ENCODE data around the gene NT5C3B. TPM values are rescaled to one million over a fixed set of nuclear protein-coding genes. Genes with fewer than 3 reads are reported as not detected.
A peak's percentile ranks its signal among the peaks of the same experiment; 100 is the strongest.

Gene NT5C3B
- total and polyA plus RNA-seq, 8 donors = 30.6 to 101 (median 88.6) TPM

DNA sequence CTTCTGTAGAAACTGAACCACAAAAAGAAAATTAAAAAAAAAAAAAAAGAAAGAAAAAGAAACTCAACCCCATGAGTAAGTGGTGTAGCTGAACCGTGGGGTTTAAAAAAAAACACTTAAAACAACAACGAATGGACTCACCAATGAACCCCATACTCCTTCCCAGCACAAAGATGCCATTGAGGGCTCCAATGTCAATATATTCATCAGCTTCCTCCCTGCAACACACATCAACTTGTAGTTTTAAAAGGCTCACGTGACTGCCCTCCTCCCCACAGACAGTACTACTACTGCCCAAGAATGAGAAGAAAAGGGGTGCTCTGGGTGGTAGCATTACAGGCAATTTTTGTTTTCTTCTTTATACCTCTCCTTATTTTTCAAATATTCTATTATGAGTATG is 32.5 kb upstream of the NT5C3B start:
- Histone ChIP-seq H3K4me3 (no peak overlapping the region), H3K27me3 (no peaks in the 10 kb centered on the region), H3K9me3 (no peaks in the 10 kb centered on the region), H3K4me1 (peaks cover 7 to 16% of the 10 kb centered on the region in 2 donors), H3K27ac (no peak overlapping the region), H3K36me3 (peaks cover 0 to 71% of the 10 kb centered on the region in 2 donors)
- TF ChIP-seq, protein P1, sequence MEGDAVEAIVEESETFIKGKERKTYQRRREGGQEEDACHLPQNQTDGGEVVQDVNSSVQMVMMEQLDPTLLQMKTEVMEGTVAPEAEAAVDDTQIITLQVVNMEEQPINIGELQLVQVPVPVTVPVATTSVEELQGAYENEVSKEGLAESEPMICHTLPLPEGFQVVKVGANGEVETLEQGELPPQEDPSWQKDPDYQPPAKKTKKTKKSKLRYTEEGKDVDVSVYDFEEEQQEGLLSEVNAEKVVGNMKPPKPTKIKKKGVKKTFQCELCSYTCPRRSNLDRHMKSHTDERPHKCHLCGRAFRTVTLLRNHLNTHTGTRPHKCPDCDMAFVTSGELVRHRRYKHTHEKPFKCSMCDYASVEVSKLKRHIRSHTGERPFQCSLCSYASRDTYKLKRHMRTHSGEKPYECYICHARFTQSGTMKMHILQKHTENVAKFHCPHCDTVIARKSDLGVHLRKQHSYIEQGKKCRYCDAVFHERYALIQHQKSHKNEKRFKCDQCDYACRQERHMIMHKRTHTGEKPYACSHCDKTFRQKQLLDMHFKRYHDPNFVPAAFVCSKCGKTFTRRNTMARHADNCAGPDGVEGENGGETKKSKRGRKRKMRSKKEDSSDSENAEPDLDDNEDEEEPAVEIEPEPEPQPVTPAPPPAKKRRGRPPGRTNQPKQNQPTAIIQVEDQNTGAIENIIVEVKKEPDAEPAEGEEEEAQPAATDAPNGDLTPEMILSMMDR (IDR thresholded peaks at IDR 0.05) = no peak
- intact Hi-C loops (cut with DNase I) = no loop called here
- DNase-seq (no peak), ATAC-seq (no peak)

DNA sequence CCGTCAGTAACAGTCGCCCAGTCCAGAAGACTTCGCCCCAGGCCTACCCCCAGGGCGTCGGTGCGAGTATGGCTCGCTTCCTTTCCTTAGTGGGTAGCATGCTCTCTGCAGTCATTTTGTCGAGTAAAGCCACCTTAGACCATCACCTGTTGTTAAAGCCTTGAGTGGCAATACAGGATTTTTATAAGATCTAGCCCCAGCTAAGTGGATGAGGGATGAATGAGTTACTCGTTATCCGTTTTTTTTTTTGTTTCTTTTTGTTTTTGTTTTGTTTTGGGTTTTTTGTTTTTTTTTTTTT is 29.5 kb upstream of the NT5C3B start:
- Histone ChIP-seq H3K27ac (peak overlapping the region; percentile 36 to 89), H3K36me3 (peaks cover 0 to 41% of the 10 kb centered on the region in 2 donors), H3K4me3 (peak overlapping the region; percentile 82 to 86), H3K4me1 (peaks cover 8 to 42% of the 10 kb centered on the region in 2 donors), H3K9me3 (no peaks in the 10 kb centered on the region), H3K27me3 (no peaks in the 10 kb centered on the region)
- ATAC-seq (no peak), DNase-seq (no peak)
- intact Hi-C loops (cut with DNase I) = no loop called here
- TF ChIP-seq, protein P1 (IDR thresholded peaks at IDR 0.05) = no peak

DNA sequence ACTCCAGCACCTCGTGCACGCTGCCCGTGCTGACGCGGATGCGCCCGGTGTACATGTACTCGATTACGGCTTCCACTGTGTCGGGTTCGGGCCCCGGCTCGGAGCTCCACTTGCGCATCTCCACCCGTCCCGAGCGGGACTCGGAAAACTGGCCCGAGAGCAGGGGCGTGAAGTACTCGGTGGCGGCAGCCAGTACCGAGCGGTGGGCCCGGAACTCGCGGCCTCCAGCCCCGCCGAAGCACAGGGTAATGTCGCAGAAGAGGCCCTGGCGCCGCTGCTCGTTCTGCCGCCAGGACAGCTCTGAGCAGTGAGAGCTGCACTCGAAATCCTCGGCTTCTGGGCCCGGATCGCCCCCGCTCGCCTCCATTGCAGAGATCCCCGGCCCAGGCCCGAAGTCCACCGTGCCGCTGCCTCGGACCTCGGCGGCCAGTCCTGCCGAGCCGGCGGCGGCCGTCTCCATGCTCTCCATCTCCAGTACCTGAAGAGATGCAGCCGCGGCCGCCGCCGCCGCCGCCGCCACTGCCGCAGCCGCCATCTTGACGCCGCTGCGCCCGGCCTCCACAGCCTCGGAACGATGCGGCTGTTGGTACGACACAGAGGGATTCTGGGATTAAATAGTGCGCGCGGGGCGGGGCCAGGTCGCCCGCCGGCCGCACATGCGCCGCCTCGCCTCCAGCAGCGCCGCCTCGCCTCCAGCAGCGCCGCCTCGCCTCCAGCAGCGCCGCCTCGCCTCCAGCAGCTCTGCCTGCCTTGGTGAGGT is 29.0 kb upstream of the NT5C3B start, which contains the start of gene KLHL11:
Gene KLHL11, minus strand, starts transcription at position 588 of the 760 bp plus-strand sequence. Its CDS starts 53 bp downstream, at position 535.
- ATAC-seq (peak; percentile 96), DNase-seq (peak; percentile 81 to 97 (median 92))
- TF ChIP-seq, protein P1 (IDR thresholded peaks at IDR 0.05) = no peak
- Histone ChIP-seq H3K27me3 (no peaks in the 10 kb centered on the region), H3K9me3 (no peaks in the 10 kb centered on the region), H3K27ac (peak within 1 kb of the TSS; percentile 89), H3K4me1 (peaks cover 8 to 42% of the 10 kb centered on the region in 2 donors), H3K4me3 (peak within 1 kb of the TSS; percentile 82 to 86), H3K36me3 (peaks cover 0 to 36% of the 10 kb centered on the region in 2 donors)
- intact Hi-C loops (cut with DNase I) = no loop called here

DNA sequence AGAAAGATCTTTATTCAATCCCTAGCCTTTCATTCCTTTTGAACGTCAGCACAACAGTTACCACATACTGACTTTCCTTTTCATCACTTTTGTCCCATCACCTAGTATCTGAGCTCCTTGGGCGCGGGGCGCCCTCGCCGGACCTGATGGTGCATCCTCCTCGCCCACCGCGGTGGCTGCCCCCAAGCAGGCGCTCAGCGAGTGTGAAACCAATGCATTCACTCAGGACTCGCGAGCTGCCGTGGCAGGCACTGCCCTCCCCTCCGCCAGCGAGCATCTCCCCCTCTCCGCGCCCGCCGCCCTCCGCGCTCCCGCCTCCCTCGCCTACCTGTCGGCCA is 28.4 kb upstream of the NT5C3B start:
- Histone ChIP-seq H3K4me1 (peaks cover 8 to 42% of the 10 kb centered on the region in 2 donors), H3K27me3 (no peaks in the 10 kb centered on the region), H3K36me3 (peaks cover 0 to 30% of the 10 kb centered on the region in 2 donors), H3K9me3 (no peaks in the 10 kb centered on the region), H3K4me3 (peak overlapping the region; percentile 82 to 86), H3K27ac (peak overlapping the region; percentile 89)
- ATAC-seq (peak; percentile 69), DNase-seq (peak in 1 of 4 donors; percentile 50)
- intact Hi-C loops (cut with DNase I) = no loop called here
- TF ChIP-seq, protein P1 (IDR thresholded peaks at IDR 0.05) = no peak

DNA sequence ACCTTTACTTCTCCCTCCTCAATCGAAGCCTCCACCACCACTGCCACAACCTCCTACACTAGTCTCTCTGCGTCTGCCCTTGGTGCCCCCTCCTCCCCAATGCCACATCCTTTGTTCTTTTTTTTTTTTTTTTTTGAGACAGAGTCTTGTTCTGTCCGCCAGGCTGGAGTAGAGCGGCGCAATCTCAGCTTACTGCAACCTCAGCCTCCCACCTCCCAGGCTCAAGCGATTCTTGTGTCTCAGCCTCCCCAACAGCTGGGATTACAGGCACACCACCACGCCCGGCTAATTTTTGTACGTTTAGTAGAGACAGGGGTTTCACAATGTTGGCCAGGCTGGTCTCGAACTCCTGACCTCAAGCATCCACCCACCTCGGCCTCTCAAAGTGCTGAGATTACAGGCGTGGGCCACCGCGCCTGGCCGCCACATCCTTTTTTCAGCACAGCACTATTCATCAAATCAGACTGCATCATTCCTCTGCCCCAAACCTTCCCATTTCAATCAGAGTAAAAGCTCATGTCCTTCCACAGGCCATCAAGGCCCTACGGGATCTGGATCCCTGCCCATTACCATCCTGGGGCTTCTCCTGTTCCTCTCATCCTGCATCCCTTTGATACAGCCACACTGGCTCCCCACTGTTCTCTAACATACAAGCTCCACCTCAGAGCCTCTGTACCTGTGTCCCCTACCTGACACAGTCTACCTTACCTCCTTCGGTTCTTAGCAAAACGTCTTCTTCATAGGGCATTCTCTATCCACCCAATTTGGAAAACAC is 27.2 kb upstream of the NT5C3B start:
- intact Hi-C loops (cut with DNase I) = no loop called here
- H3K4me1 ChIP-seq = peaks cover 8 to 42% of the 10 kb centered on the region in 2 donors
- DNase-seq (no peak), ATAC-seq (no peak)
- H3K4me3 ChIP-seq = peak overlapping the region in 1 of 2 donors; percentile 86
- no peak overlapping the region for H3K27ac ChIP-seq
- H3K36me3 ChIP-seq = peaks cover 0 to 18% of the 10 kb centered on the region in 2 donors
- no peaks in the 10 kb centered on the region for H3K27me3 ChIP-seq
- TF ChIP-seq, protein P1 (IDR thresholded peaks at IDR 0.05) = no peak
- H3K9me3 ChIP-seq = no peaks in the 10 kb centered on the region

Data from left lung (tissue), 10 donors.